GM23338 (cell line): Measurements from ENCODE around the gene XDH. TPM values are rescaled to one million over a fixed set of nuclear protein-coding genes. Genes with fewer than 3 reads are reported as not detected.

Experiments
- ATAC-seq: fragments of 200-7000 bp; cut with Tn5 transposase; 3 replicates; pipeline ENCODE4 v1.9.1; 2020
- DNase-seq: peaks from one replicate; pipeline ENCODE4 v3.0.0-alpha.2; 2015; ENCODE audit warnings: low spot score
- H2AFZ ChIP-seq: fragments of 200-600 bp; sonication (generic); 2 replicates; pipeline ENCODE4 v1.8.0; 2016; ENCODE audit warnings: antibody characterized with exemption, mild to moderate bottlenecking, moderate library complexity
- H3F3A ChIP-seq: fragments of 200-600 bp; sonication (generic); replicated peaks from 2 replicates; pipeline ENCODE4 v1.8.0; 2017; ENCODE audit warnings: antibody characterized with exemption, mixed run types, low read depth
- H3K27ac ChIP-seq: fragments of 200-600 bp; sonication (generic); 2 replicates; pipeline ENCODE4 v1.6.1; 2016; ENCODE audit warnings: low read depth
- H3K27me3 ChIP-seq: fragments of 200-600 bp; sonication (generic); 2 replicates; pipeline ENCODE4 v1.8.0; 2016; ENCODE audit warnings: mild to moderate bottlenecking, mixed run types, moderate library complexity; ENCODE audit not compliant: insufficient read depth
- H3K36me3 ChIP-seq: fragments of 200-600 bp; sonication (generic); 2 replicates; pipeline ENCODE4 v1.8.0; 2016; ENCODE audit warnings: mild to moderate bottlenecking; ENCODE audit not compliant: insufficient read depth
- H3K4me1 ChIP-seq: fragments of 200-600 bp; sonication (generic); 2 replicates; pipeline ENCODE4 v1.8.0; 2016; ENCODE audit warnings: mild to moderate bottlenecking, moderate library complexity; ENCODE audit not compliant: insufficient read depth
- H3K4me2 ChIP-seq: fragments of 200-600 bp; sonication (generic); 2 replicates; pipeline ENCODE4 v1.7.1; 2017; ENCODE audit warnings: mixed run types
- H3K4me3 ChIP-seq: fragments of 200-600 bp; sonication (generic); 2 replicates; pipeline ENCODE4 v1.6.1; 2016; ENCODE audit warnings: mixed run types
- H3K79me2 ChIP-seq: fragments of 200-600 bp; sonication (generic); replicated peaks from 2 replicates; pipeline ENCODE4 v1.8.0; 2017; ENCODE audit warnings: mild to moderate bottlenecking; ENCODE audit not compliant: insufficient read depth
- H3K9me2 ChIP-seq: fragments of 200-600 bp; sonication (generic); 2 replicates; pipeline ENCODE4 v1.8.0; 2017; ENCODE audit not compliant: insufficient read depth
- H4K20me1 ChIP-seq: fragments of 200-600 bp; sonication (generic); replicated peaks from 2 replicates; pipeline ENCODE4 v1.8.0; 2017; ENCODE audit warnings: mild to moderate bottlenecking; ENCODE audit not compliant: insufficient read depth
- H3K27ac Mint-ChIP-seq: 2 replicates; pipeline ENCODE4 v1.8.0; 2020; ENCODE audit warnings: inconsistent platforms, mild to moderate bottlenecking, moderate library complexity, mixed read lengths
- H3K27me3 Mint-ChIP-seq: 3 replicates; pipeline ENCODE4 v1.8.0; 2022; ENCODE audit warnings: low read depth, mild to moderate bottlenecking, moderate library complexity, mixed read lengths, inconsistent platforms; ENCODE audit not compliant: insufficient read depth, poor library complexity
- H3K36me3 Mint-ChIP-seq: 3 replicates; pipeline ENCODE4 v1.8.0; 2021; ENCODE audit warnings: low read depth, mild to moderate bottlenecking, inconsistent platforms, moderate library complexity, mixed read lengths
- H3K4me1 Mint-ChIP-seq: 3 replicates; pipeline ENCODE4 v1.8.0; 2020; ENCODE audit warnings: mild to moderate bottlenecking, inconsistent platforms, mixed read lengths
- H3K4me3 Mint-ChIP-seq: 3 replicates; pipeline ENCODE4 v1.8.0; 2021; ENCODE audit warnings: moderate library complexity, mild to moderate bottlenecking, inconsistent platforms, mixed read lengths
- H3K9me3 Mint-ChIP-seq: 3 replicates; pipeline ENCODE4 v1.8.0; 2020; ENCODE audit warnings: moderate library complexity, mild to moderate bottlenecking, inconsistent platforms, mixed read lengths
- CREB1 ChIP-seq: fragments of 250-450 bp; sonication (Bioruptor Pico); IDR thresholded peaks from 2 replicates; pipeline ENCODE4 v1.5.0; 2020; ENCODE audit warnings: low read depth, mild to moderate bottlenecking, moderate library complexity
- CTCF ChIP-seq, 2 experiments: fragments of 200-600 bp in 1 of 2; sonication (generic) in 1 of 2; conservative IDR thresholded peaks; 2 replicates each; pipeline versions ENCODE4 v1.5.1 to v1.6.1; 2016 to 2017; ENCODE audit warnings: antibody characterized with exemption in 2 of 2, low read depth in 2 of 2, mild to moderate bottlenecking in 2 of 2, moderate library complexity in 1 of 2
- ETS1 ChIP-seq: IDR thresholded peaks from 2 replicates; pipeline ENCODE4 v1.6.1; 2016; ENCODE audit warnings: antibody characterized with exemption
- EZH2 ChIP-seq: fragments of 200-600 bp; sonication (generic); IDR thresholded peaks from one replicate; pipeline ENCODE4 v1.8.0; 2017; ENCODE audit warnings: antibody characterized with exemption, mild to moderate bottlenecking, low read depth; ENCODE audit not compliant: unreplicated experiment
- EZH2phosphoT487 ChIP-seq: fragments of 200-600 bp; sonication (generic); IDR thresholded peaks from one replicate; pipeline ENCODE4 v1.8.1; 2018; ENCODE audit warnings: antibody characterized with exemption; ENCODE audit not compliant: unreplicated experiment
- JUNB ChIP-seq: IDR thresholded peaks from one replicate; pipeline ENCODE4 v1.6.1; 2016; ENCODE audit warnings: antibody characterized with exemption; ENCODE audit not compliant: unreplicated experiment
- NANOG ChIP-seq: IDR thresholded peaks from 2 replicates; pipeline ENCODE4 v1.6.1; 2016; ENCODE audit warnings: antibody characterized with exemption, borderline replicate concordance
- REST ChIP-seq: IDR thresholded peaks from one replicate; pipeline ENCODE4 v1.6.1; 2018; ENCODE audit warnings: antibody characterized with exemption; ENCODE audit not compliant: unreplicated experiment
- STAT1 ChIP-seq: IDR thresholded peaks from one replicate; pipeline ENCODE4 v1.6.1; 2016; ENCODE audit warnings: antibody characterized with exemption; ENCODE audit not compliant: unreplicated experiment
- ZNF331 ChIP-seq: fragments of 250-450 bp; sonication (Bioruptor Pico); IDR thresholded peaks from 2 replicates; pipeline ENCODE4 v1.5.0; 2020; ENCODE audit warnings: low read depth, mild to moderate bottlenecking, moderate library complexity
- ZNF462 ChIP-seq: fragments of 250-450 bp; sonication (Bioruptor Pico); IDR thresholded peaks from 2 replicates; pipeline ENCODE4 v1.5.0; 2020; ENCODE audit warnings: mild to moderate bottlenecking, moderate library complexity
- polyA plus RNA-seq: library from polyadenylated mRNA; unstranded; fragments of >200 nt; fragmentation: Nextera tagmentation; extraction: Ambion mirVana; gene quantifications from 2 replicates; pipeline ENCODE4 v1.2.1, GENCODE V29; 2016
- total RNA-seq: library from RNA; depleted of rRNA; stranded (reverse); fragments of >200 nt; shearing (Covaris generic); gene quantifications from 2 replicates; pipeline ENCODE4 v1.2.3, GENCODE V29; 2014

Gene XDH
- total and polyA plus RNA-seq, 2 experiments from 2014 or later = 0.55 to 0.87 TPM

GRCh38 chr2:31419386-31419785 lies 4.8 kb upstream of the XDH start (continued):
- TF ChIP-seq ZNF462 (CRISPR knock-in tag) (no peak), STAT1 (no peak), EZH2phosphoT487 (no peak), NANOG (no peak)

- Histone ChIP-seq H3K4me1 (no peaks in the 10 kb centered on the region), H3K4me2 (no peak overlapping the region), H3K79me2 (no peaks in the 10 kb centered on the region), H3K36me3 (no peaks in the 10 kb centered on the region), H3K27ac (no peak overlapping the region), H3F3A (no peaks in the 10 kb centered on the region), H4K20me1 (no peaks in the 10 kb centered on the region; the same call in 1 of the 2 replicates), H3K9me2 (no peaks in the 10 kb centered on the region), H3K4me3 (no peak overlapping the region), H3K27me3 (no peaks in the 10 kb centered on the region), H2AFZ (no peak overlapping the region)
- H3K36me3 Mint-ChIP-seq = no peaks in the 10 kb centered on the region
- H3K4me1 Mint-ChIP-seq = no peaks in the 10 kb centered on the region
- no peak for DNase-seq
- H3K27me3 Mint-ChIP-seq = no peaks in the 10 kb centered on the region
- H3K9me3 Mint-ChIP-seq = peaks cover 2% of the 10 kb centered on the region; the same call in 1 of the 3 replicates
- ATAC-seq = no peak
- H3K4me3 Mint-ChIP-seq = no peak overlapping the region
- peak overlapping the region; percentile 24; the same call in 1 of the 2 replicates for H3K27ac Mint-ChIP-seq
- TF ChIP-seq CTCF (conservative IDR thresholded peaks at IDR 0.05; ENCODE audit: low read depth in 2 of 2) (no peak), JUNB (no peak), ETS1 (no peak), EZH2 (no peak), CREB1 (CRISPR knock-in tag) (no peak), ZNF331 (CRISPR knock-in tag) (no peak), NANOG (no peak), REST (no peak)
These were observed 879 bp upstream of the XDH start for GRCh38 chr2:31415421-31415820.
